ENCODE measurements around the gene ZAP70.

The ZAP70 gene

DNA sequence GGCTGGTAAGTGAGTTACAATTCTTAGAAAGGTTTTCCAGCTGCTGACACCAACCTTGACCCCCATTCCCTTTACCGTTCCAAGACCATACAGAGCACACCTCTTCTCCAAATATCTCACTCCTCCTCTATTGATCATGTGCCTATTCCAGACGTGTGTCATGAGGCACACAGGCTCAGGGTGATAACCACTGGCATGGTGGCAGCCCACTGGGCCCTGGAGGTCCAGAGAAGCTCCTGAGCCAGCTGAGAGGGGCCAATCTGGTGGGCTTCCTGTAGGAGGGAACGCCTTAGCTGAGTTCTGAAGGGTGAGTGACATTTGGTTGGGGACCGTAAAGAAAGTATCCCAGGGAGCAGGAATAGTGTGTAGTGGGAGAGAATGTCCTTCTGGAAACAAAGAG lies 28.3 kb downstream of the ZAP70 start:
- Histone ChIP-seq H3K4me3 (no peak overlapping the region), H3K27ac (no peak overlapping the region)

DNA sequence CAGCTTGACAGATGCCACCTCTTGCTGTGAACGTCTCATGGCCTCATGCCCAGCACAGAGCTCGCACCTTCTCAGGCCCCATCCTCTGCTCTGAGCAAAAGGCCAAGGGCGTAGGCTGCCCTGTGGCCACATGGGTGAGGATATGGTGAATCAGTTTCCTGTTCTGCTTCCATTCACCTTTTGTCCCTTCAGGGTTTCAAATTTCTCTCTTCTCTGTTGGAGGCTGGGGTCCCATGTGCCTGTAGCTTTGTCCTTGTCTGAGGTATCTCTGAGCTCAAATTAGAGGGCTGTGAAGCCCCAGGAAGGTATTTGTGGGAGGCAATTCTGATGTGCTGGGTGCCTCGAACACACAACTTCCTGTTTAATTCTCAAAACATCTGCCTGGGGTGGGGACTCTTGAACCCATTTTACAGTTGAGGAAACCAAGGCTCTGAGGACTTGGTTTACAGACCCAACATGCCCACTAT lies 29.0 kb downstream of the ZAP70 start:
- Histone ChIP-seq H3K27ac (peak overlapping the region in 4 of 21 experiments; percentile 14 to 51 (median 31)), H3K4me3 (no peak overlapping the region)

DNA sequence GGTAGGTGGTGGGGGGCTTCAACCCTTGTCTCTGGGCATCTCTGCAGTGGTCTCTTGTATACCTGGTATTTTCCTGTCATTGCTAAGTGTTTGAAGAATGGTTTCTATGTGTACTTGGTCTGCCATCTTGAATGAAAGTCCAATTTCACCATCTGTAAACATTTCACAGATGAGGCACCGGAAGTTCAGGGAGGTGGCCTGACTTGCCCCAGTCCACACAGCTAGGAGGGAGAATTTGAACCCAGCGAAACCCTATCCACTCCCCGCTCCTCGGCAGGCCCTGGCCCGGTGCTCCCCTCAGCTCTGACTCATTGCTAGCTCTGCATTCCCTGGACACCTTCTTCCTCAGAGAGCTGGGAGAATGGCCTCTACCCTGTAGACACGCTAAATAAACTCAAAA lies 30.5 kb downstream of the ZAP70 start:
- Histone ChIP-seq H3K4me3 (no peak overlapping the region), H3K27ac (no peak overlapping the region)

DNA sequence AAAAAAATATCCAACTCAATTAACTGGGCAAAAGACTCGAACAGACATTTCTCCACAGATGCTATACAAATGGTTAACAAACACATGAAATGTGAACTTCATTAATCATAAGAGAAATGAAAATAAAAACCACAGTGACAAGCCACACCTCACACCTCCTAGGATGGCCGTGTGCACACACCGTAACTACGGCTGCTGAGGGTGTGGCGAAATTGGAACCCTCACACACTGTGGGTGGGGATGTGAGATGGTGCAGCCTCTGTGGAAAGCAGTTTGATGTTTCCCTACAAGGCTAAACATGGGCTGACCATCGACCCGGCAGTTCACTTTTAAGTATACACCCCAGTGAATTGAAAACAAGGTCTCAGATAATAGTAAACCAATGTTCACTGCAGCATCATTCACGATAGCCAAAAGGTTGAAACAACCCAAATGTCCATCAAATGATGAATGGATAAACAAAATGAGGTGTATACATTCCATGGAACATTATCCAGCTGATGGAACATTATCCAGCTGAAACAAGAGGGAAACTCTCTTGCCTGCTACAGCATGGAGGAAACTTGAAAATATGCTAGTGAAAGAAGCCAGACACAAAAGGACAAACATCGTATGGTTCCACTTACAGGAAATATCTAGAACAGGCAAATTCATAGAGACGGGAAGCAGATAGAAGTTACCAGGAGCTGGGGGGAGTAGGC lies 32.2 kb downstream of the ZAP70 start:
- Histone ChIP-seq H3K27ac (peak overlapping the region in 2 of 21 experiments; percentile 47 to 65), H3K4me3 (no peak overlapping the region)

DNA sequence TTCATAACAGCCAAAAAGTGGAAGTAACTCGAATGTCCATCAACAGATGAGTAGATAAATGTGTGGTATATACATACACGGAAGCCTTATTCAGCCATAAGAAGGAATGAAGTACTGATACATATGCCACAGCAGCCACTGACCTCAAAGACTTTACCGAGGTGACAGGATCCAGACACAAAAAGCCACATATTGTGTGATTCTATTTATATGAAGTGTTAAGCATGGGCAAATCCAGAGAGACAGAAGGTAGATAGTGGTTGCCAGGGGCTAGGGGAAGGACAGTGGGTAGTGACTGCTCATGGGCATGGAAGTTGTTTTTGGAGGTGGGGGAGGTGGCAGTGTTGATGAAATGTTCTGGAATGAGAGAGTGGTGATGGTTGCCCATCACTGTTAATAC lies 33.9 kb downstream of the ZAP70 start:
- peak overlapping the region in 6 of 21 experiments; percentile 1 to 65 (median 15) for H3K27ac ChIP-seq
- H3K4me3 ChIP-seq: no peak overlapping the region

DNA sequence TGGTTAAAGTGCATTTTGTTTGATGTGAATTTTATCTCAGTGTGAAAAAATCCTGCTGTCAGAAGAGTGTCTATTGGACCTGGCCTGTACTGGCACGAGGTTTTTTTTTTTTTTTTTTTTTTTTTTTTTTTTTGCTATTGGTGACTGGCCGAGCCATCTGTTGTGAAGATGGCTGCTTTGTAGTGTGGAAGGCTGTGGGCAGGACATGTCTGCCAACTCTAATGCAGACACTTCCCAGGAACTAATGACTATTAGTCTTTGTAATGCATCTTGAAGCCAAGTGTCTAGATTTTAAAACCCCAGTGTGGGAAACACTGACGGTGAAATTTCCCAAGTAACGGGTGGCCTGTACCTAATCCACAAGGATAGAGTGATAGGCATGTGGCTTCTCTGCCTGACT lies 34.3 kb downstream of the ZAP70 start:
- Histone ChIP-seq H3K27ac (peak overlapping the region in 2 of 21 experiments; percentile 33 to 54), H3K4me3 (no peak overlapping the region)

DNA sequence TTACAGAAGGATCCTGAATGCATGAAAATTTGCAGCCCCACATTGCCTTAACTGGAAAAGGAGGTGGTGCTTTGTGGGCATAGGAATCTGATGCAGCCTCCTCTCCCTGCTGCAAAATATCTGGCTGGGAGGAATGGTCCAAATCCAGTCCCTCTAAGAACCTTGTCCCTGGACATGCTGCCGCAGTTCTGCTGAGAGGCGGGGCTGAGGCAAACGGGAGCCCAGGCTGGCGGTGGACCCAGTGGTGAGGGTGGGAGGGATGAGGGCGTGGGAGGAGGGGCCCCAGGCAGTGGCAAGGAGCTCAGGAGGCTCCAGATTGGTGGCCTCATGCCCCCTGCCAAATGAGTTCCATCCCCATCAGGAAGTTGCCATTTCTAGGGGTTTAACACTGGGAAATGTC lies 36.2 kb downstream of the ZAP70 start:
- Histone ChIP-seq H3K4me3 (no peak overlapping the region), H3K27ac (no peak overlapping the region)

DNA sequence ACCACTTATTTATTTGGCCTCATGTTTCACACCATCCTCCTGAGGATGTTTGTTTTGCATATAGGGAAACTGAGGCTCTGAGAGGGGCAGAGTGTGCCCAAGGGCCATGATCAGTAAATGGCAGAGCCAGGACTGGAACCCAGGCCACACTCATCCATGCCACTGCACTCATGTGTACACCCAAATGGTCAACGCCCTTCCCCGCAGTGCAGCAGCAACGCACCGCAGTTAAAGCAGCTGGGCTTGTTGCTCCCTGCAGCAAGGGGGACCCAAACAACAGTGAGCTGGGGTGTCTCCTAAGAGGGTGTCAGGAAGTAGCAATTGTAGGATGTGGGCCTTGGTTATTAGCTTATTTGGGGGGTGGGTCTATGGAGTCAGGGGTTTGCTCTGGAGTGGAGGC lies 36.6 kb downstream of the ZAP70 start:
- no peak overlapping the region for H3K27ac ChIP-seq
- H3K4me3 ChIP-seq: no peak overlapping the region

DNA sequence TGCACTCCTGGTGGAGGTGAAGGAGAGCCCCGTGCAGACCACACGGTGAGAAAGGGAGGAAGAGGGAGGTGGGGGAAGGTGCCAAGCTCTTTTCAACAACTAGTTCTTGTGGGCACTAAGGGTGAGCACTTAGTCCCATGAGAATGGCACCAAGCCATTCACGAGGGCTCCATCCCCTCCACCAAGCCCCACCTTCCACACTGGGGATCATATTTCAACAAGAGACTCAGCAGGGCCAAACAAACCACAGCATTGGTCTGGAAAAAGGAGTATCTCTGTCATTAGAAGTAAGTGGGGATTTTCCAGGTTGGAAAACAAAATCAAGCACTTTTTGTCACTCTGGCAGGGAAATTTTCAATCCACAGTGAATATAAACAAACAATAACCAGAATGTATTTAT lies 38.4 kb downstream of the ZAP70 start:
- peak overlapping the region in 3 of 21 experiments; percentile 14 to 18 (median 15) for H3K27ac ChIP-seq

DNA sequence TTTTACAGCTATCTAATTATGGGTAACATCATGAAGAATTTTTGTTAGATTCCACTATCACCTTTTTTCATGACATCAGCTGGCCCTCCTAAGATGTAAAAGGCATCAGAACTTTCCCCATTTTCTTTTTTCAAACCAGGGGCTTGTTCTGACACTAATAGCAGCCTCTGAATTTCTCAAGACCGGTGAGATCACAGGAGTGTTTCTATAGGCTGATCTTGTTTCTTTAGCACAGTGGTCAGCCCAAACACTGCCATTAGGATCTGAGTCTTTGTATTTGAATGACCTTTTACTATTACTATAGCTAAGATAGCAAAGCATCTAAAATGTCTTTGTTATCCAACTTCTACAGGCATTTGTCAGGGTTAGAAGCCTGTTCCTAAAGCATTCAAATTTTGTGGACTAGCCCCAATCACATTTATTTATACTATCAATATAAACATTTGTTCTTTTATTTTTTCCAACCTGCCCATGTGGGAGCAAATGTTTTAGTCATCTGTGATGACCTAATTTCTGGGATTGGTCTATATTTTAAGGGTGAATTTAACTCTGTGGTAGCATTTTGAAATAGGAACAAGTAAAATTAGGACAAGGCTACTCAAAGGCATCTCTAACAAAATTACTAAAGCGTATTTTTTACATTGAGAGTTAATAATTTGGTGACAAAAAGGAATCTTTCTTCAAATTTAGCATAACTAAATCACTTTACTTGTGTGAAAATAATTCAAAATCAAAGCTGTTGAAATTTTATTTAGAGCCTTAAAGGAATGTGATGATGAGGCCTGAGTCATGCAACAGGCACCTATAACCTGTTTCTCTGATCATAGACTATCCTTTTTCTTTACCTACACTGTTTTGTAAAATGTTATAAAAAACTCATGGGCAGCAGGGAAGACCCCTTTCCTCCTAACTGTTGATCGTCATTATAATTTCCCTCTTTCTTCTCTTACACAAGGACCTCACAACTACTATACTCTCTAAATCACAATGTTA lies 39.3 kb downstream of the ZAP70 start:
- no peak overlapping the region for H3K4me3 ChIP-seq
- H3K27ac ChIP-seq: peak overlapping the region in 3 of 21 experiments; percentile 14 to 19 (median 18)

More for the DNA sequence above, 38.4 kb downstream of the ZAP70 start:
- H3K4me3 ChIP-seq: no peak overlapping the region

DNA sequence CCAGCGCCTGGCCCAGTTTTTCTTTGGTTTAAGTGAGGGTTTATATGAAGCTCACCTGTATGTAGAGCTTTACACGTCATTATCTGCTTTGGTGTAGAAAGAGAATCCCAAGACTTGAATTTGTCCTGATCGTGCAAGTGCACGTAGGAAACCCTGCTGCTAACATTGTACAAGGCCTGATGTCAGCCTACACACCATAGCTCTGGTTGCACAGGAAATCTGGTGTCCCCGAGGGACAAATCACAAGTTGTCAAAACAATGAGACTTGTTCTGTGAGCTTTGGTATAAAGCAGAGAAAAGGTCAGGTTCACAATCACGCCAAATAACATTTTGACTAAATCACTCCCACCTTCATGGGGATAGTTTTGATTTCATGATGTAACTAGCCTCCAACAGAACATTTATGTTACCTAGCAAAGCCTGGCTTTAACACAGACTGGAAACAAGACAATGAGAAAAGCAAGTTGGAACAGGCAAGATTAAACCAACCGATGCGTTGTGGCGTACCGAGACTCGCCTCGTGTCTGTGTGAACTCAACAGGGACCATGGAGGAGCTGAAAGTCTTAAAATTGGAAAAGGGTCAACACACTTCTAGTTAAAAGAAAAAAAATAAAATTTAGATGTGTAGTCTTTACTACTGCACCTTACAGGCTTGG lies 41.4 kb downstream of the ZAP70 start:
- Histone ChIP-seq H3K4me3 (no peak overlapping the region), H3K27ac (peak overlapping the region in 7 of 21 experiments; percentile 5 to 56 (median 32))

DNA sequence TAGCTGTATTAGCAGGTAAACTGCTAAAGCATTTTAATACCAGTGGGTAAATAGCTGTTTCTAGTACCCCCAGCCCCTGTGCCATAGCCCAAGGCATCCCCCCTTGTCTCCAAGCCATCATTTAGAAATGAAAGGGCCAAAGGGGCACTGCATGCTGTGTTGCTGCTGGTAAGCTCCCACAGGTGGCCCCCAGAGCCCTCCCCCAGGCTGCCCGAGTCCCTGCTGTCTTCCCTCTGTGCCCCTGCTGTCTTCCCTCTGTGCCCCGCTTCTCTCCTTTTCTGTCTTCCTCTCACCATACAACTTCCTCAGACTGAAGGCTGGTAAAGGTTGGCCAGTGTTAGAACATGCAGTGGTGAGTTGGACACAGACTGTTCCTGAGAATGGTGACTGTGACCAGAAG lies 42.1 kb downstream of the ZAP70 start:
- Histone ChIP-seq H3K4me3 (no peak overlapping the region), H3K27ac (peak overlapping the region in 7 of 21 experiments; percentile 5 to 56 (median 25))

DNA sequence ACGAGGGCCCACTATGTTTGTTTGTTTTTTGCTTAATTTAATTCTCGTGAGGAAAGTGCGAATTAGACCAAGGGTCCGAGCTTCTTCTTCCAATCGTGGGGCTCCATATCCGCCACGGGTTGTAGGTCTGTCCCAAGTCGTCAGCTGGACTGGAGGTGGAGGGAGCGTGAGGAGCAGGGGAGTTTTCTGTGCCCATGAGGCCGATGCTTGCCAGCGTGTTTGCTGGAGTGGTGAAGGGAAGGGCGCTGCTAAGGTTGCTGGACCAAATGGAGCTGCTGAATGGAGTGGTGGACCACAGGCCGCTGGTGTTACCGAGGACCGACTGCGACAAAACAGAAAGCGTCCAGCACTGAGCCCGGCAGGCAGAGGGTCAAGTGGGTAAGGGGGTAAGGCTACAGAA lies 43.7 kb downstream of the ZAP70 start:
- no peak overlapping the region for H3K4me3 ChIP-seq
- no peak overlapping the region for H3K27ac ChIP-seq

DNA sequence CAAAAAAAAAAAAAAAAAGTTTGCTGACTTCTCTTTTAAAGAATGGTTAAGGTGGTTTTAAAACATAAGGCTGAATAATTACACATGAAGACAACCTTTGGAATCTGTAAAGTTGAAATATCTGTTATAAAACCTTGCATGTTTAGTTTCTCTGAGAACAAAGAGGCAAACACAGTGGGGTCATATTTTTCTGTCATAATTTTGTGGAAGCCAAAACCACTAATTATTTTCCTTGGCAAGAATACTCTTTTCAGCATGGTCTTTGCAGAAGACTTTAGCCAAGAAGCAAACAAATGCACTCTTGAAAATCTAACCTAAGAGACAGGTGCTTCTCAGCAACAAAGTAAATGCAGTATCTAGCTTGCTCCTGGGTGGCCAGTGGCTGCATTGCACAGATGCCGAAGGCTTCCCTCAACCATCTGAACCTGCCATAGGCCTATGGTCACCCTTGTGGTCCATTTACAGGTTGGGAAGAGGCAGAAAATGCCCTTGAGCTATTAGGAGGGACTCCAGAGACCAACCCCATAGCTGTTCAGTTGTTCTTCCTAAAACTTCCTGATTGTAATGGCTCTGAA lies 44.8 kb downstream of the ZAP70 start:
- no peak overlapping the region for H3K27ac ChIP-seq
- H3K4me3 ChIP-seq: no peak overlapping the region

DNA sequence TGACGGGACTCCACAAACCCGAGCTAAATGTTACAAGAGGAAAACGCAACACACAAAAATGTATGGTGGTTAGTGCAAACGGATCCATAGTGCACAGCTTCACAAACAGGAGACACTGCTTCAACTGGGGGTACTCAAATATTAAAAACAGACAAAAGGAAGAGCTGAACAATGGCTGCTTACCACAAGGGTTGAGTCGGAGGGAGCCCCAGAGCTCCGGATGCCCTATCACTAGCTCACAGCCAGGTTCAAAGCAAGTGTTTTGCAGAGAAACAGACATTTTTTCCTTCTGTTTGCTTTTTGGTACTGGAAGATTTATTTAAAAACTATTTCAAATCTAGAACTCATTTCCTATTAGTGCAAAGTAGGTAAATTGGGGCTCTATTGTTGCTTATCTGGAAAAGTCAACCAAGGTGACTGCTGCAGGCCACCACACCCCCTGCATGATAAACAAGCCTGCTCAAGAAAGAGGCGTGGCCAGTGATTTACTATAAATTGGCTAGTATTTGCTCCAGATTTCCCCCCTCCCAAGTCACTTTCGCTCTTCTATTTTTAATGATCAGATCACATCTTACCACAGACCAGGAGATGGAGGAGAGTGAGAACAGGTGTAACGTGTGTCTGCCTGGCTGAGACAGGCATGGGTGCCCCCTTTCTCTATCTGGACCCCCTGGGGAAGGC lies 46.5 kb downstream of the ZAP70 start:
- Histone ChIP-seq H3K27ac (no peak overlapping the region), H3K4me3 (no peak overlapping the region)

DNA sequence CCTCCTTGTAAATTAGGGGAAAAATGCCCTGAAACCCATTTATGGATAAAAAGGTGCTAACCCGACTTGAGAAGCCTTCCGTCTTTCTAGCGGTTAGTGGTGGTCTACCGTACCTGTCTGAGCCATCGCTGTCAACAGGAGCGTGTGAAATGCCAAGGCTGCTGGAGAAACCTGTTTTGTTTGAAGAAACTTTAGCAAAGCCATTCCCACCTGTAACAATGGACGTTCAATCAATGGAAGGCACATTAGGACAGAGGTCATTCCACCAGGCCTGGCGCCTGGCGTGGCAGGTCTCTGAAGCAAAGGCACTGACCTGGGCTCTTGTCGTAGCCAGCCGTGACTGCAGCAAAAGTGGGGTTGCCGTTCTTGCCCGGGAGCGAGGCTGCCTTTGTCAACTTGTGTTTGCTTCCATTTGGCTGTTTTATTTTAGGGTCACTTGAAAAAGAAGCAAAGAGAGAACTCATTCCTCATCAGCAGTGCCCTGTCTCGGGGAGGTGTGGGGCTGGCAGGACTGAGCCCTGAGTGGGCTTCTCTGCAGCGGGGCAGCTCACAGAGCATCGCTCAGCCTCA lies 47.2 kb downstream of the ZAP70 start:
- Histone ChIP-seq H3K4me3 (no peak overlapping the region), H3K27ac (peak overlapping the region in 2 of 21 experiments; percentile 31 to 37)

DNA sequence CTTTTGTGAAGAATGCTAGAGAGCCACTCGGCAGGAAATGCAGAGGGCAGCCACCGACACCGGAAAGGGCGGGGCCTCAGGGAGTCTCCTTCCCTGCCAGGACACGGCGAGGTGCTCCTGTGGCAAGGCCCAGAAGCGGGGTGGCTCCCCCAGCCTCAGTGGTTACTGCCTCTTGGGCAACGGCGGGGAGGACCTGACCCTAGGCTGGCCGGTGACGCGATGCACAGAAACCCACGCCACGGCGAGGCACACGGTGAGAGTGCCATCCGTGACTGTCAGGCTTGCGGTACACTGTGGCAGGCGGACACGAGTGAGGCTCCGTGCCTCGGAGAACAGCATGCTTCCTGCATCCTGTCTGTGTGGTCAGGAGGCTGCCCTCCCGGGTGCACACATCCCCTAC lies 47.8 kb downstream of the ZAP70 start:
- Histone ChIP-seq H3K27ac (peak overlapping the region in 6 of 21 experiments; percentile 10 to 68 (median 34)), H3K4me3 (no peak overlapping the region)

DNA sequence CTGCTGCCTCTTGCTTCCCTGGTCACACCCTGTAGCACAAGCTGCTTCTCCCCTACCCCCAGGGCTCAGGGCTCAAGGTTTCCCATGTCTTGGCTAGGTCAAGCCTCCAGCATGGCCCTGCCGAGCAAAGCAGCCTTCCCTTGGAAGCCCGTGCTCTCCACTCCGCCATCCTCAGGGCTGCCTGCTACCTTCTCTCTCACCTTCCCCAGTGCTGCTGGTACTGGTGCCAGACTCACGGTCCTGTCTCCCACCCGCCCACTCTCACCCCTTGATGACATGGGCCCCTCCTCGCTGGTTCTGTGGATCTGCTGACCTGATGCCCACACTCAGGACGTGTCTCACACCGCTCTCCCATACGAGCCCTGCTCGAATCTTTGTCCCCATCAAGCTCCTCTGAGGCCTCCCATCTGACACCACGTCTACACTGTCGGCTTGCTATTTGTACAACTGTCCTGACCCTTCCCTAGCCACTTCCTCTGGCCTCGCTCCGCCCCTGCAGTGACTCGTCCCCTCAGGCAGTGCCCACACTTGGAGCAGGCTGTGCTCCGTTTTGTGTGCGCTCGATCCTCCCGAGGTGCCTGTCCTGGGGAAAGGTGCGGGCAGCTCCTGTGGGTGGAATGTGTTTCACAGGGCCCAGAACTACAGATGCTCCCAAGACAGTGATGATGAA lies 49.9 kb downstream of the ZAP70 start:
- H3K27ac ChIP-seq: no peak overlapping the region
- H3K4me3 ChIP-seq: no peak overlapping the region
